HepG2 (cell line): ENCODE measurements around the gene ASH1L. TPM values are rescaled to one million over a fixed set of nuclear protein-coding genes. Genes with fewer than 3 reads are reported as not detected.

Experiments used
- FOXA3 ChIP-seq: IDR thresholded peaks from 2 replicates; pipeline ENCODE4 v1.6.1; 2016; ENCODE audit warnings: missing genetic modification reagents, missing compliant biosample characterization
- KDM5B ChIP-seq: sonication (generic); formaldehyde crosslinking; IDR thresholded peaks from 2 replicates; pipeline ENCODE4 v1.4.0; 2020; ENCODE audit warnings: missing genetic modification reagents, mild to moderate bottlenecking, borderline replicate concordance
- NFE2L2 ChIP-seq: fragments of 150-350 bp; IDR thresholded peaks from 2 replicates; pipeline ENCODE4 v1.6.1; 2014; ENCODE audit warnings: low read length
- PHB2 ChIP-seq: fragments of 450-650 bp; IDR thresholded peaks from 2 replicates; pipeline ENCODE4 v1.6.1; 2018; ENCODE audit not compliant: partially characterized antibody
- ZNF205 ChIP-seq: IDR thresholded peaks from 2 replicates; pipeline ENCODE4 v1.6.1; 2018; ENCODE audit warnings: missing biosample characterization, missing genetic modification reagents
- ZNF33A ChIP-seq: sonication (generic); formaldehyde crosslinking; IDR thresholded peaks from 2 replicates; pipeline ENCODE4 v1.5.1; 2020; ENCODE audit warnings: missing genetic modification reagents, mild to moderate bottlenecking, moderate library complexity, borderline replicate concordance
- ZNF557 ChIP-seq: sonication (generic); formaldehyde crosslinking; IDR thresholded peaks from 2 replicates; pipeline ENCODE4 v1.4.0; 2020; ENCODE audit warnings: missing genetic modification reagents
- ZNF761 ChIP-seq: sonication (generic); formaldehyde crosslinking; conservative IDR thresholded peaks from 2 replicates; pipeline ENCODE4 v1.4.0; 2020; ENCODE audit warnings: mild to moderate bottlenecking, missing genetic modification reagents
- ZNF878 ChIP-seq: sonication (generic); formaldehyde crosslinking; IDR thresholded peaks from 2 replicates; pipeline ENCODE4 v1.8.1; 2023; ENCODE audit warnings: mild to moderate bottlenecking, missing genetic modification reagents, moderate library complexity
- ZZZ3 ChIP-seq: sonication (generic); formaldehyde crosslinking; IDR thresholded peaks from 2 replicates; pipeline ENCODE4 v1.4.0; 2020; ENCODE audit warnings: missing genetic modification reagents, mild to moderate bottlenecking, borderline replicate concordance
- polyA plus RNA-seq, 8 experiments: library from polyadenylated mRNA; depleted of rRNA in 3 of 8; stranded (reverse) in 7 of 8; unstranded in 1 of 8; fragments of >200 nt; fragmentation: Illumina TruSeq in 4 of 8; extraction: Trizol in 4 of 8; gene quantifications; 2 replicates each; pipeline versions ENCODE4 v1.2.1 to v1.2.3, GENCODE V29; 2011 to 2016; ENCODE audit warnings: low read depth in 4 of 8, missing spikeins in 1 of 8, mixed read lengths in 1 of 8; ENCODE audit not compliant: insufficient read depth in 1 of 8
- total RNA-seq, 5 experiments: library from RNA; depleted of rRNA; stranded (reverse); fragments of >200 nt; fragmentation: Illumina TruSeq; extraction: Trizol; gene quantifications; 2 replicates each; pipeline ENCODE4 v1.2.3, GENCODE V29; 2016; ENCODE audit warnings: low read depth in 1 of 5
- TF ChIP-seq, protein P1 (sequence below): fragments of 450-650 bp; IDR thresholded peaks from 2 replicates; pipeline ENCODE4 v1.6.1; 2016
- TF ChIP-seq, protein P2 (sequence below): sonication (generic); formaldehyde crosslinking; IDR thresholded peaks from 2 replicates; pipeline ENCODE4 v1.5.0; 2020; ENCODE audit warnings: mild to moderate bottlenecking, missing genetic modification reagents, moderate library complexity
- TF ChIP-seq, protein P3 (sequence below): IDR thresholded peaks from 2 replicates; pipeline ENCODE4 v1.6.1; 2016; ENCODE audit warnings: low read depth
- TF ChIP-seq, protein P4 (sequence below): IDR thresholded peaks from 2 replicates; pipeline ENCODE4 v1.6.1; 2012; ENCODE audit warnings: inconsistent platforms

The ASH1L gene
- total and polyA plus RNA-seq, 2 of the 13 experiments (the other 11 are each of a cell fraction or from before 2014, with no cell fraction given): 10.2 to 15.3 TPM

DNA sequence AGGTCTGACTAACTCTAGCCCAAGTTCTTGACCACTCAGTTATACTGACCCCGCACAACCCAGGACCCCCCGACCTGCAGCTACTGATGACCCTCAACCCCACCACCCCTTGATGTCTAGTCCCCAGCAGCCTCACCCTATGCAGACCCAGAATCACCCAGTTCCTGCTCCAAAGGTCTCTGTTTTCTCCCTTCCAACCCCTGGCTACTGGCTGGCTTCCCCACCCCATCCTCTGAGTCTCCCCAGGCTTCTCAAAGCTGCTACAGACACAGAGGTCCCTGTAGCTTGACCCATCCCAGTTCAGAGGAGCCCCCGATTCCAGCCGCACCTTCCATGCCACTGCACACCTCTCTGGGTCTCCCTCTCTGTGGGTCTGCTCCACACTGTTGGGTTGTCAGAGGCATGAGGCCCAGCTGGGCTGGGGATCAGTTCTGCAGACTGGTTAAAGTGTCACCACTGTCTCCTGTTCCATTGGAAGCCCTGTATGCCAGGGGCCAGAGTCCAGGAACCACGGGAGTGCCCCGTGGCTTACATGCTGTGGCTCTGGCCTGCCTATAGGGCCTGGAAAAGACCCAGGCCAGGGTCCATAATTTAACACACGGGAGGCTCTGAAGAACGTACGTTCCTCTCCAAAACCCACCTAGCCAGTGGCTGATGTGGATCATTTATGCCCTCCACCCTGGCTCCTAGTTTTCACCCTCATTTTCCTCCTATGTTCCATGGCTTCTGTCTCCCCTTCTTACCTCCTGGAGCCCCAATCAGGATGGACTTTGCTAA, 261.9 kb downstream of the ASH1L start (continued):
- TF ChIP-seq, protein P1, sequence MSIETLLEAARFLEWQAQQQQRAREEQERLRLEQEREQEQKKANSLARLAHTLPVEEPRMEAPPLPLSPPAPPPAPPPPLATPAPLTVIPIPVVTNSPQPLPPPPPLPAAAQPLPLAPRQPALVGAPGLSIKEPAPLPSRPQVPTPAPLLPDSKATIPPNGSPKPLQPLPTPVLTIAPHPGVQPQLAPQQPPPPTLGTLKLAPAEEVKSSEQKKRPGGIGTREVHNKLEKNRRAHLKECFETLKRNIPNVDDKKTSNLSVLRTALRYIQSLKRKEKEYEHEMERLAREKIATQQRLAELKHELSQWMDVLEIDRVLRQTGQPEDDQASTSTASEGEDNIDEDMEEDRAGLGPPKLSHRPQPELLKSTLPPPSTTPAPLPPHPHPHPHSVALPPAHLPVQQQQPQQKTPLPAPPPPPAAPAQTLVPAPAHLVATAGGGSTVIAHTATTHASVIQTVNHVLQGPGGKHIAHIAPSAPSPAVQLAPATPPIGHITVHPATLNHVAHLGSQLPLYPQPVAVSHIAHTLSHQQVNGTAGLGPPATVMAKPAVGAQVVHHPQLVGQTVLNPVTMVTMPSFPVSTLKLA: 0 out of 2 replicates have a peak, but pooled peaks have one; percentile 32
- TF ChIP-seq ZNF557 (CRISPR knock-in tag) (peak; percentile 74; the same call in 1 of the 2 replicates), KDM5B (CRISPR knock-in tag) (peak; percentile 89), PHB2 (no peak), ZNF33A (peak; percentile 94), FOXA3 (peak; percentile 76), ZZZ3 (peak; percentile 87; the same call in 1 of the 2 replicates), ZNF205 (CRISPR knock-in tag) (peak; percentile 41; the same call in 1 of the 2 replicates), ZNF761 (CRISPR knock-in tag) (peak; percentile 86), NFE2L2 (no peak), ZNF878 (CRISPR knock-in tag) (peak; percentile 87)
- TF ChIP-seq, protein P2, sequence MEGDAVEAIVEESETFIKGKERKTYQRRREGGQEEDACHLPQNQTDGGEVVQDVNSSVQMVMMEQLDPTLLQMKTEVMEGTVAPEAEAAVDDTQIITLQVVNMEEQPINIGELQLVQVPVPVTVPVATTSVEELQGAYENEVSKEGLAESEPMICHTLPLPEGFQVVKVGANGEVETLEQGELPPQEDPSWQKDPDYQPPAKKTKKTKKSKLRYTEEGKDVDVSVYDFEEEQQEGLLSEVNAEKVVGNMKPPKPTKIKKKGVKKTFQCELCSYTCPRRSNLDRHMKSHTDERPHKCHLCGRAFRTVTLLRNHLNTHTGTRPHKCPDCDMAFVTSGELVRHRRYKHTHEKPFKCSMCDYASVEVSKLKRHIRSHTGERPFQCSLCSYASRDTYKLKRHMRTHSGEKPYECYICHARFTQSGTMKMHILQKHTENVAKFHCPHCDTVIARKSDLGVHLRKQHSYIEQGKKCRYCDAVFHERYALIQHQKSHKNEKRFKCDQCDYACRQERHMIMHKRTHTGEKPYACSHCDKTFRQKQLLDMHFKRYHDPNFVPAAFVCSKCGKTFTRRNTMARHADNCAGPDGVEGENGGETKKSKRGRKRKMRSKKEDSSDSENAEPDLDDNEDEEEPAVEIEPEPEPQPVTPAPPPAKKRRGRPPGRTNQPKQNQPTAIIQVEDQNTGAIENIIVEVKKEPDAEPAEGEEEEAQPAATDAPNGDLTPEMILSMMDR (CRISPR knock-in tag): peak; percentile 32
- TF ChIP-seq, protein P3, sequence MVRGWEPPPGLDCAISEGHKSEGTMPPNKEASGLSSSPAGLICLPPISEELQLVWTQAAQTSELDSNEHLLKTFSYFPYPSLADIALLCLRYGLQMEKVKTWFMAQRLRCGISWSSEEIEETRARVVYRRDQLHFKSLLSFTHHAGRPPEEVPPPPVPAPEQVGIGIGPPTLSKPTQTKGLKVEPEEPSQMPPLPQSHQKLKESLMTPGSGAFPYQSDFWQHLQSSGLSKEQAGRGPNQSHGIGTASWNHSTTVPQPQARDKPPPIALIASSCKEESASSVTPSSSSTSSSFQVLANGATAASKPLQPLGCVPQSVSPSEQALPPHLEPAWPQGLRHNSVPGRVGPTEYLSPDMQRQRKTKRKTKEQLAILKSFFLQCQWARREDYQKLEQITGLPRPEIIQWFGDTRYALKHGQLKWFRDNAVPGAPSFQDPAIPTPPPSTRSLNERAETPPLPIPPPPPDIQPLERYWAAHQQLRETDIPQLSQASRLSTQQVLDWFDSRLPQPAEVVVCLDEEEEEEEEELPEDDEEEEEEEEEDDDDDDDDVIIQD: peak; percentile 56; the same call in 1 of the 2 replicates
- TF ChIP-seq, protein P4, sequence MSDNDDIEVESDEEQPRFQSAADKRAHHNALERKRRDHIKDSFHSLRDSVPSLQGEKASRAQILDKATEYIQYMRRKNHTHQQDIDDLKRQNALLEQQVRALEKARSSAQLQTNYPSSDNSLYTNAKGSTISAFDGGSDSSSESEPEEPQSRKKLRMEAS: peak; percentile 92
